Neural cell (in vitro differentiated cells): ENCODE results near the gene DCXR. TPM values are rescaled to one million over a fixed set of nuclear protein-coding genes. Genes with fewer than 3 reads are reported as not detected.
"Not testable (repeated sequence)": the region's sequence is repeated elsewhere in the genome, so short reads cannot be mapped to it uniquely, and the experiment has no call there.

Experiments
- H2AFZ ChIP-seq: fragments of 200-600, 300-800 bp; sonication (generic), shearing (Covaris generic); 2 replicates; pipeline ENCODE4 v1.6.0; 2014; ENCODE audit warnings: low read depth, mild to moderate bottlenecking, antibody characterized with exemption, low read length, moderate library complexity
- H3F3A ChIP-seq: fragments of 200-600 bp; shearing (Covaris generic); 2 replicates; pipeline ENCODE4 v1.6.1; 2016; ENCODE audit warnings: mild to moderate bottlenecking, moderate library complexity, mixed read lengths, antibody characterized with exemption, low read length; ENCODE audit not compliant: insufficient read depth, poor library complexity, severe bottlenecking
- H3K27ac ChIP-seq: fragments of 200-600, 300-800 bp; sonication (generic), shearing (Covaris generic); 2 replicates; pipeline ENCODE4 v1.5.1; 2014; ENCODE audit warnings: mild to moderate bottlenecking, low read length, moderate library complexity
- H3K27me3 ChIP-seq: fragments of 300-800, 200-600 bp; sonication (generic), shearing (Covaris generic); 2 replicates; pipeline ENCODE4 v1.6.0; 2014; ENCODE audit warnings: mild to moderate bottlenecking, low read depth, low read length, moderate library complexity; ENCODE audit not compliant: insufficient read depth
- H3K36me3 ChIP-seq: fragments of 300-800, 200-600 bp; sonication (generic), shearing (Covaris generic); 2 replicates; pipeline ENCODE4 v1.5.1; 2014; ENCODE audit warnings: mild to moderate bottlenecking, antibody characterized with exemption, low read length, moderate library complexity; ENCODE audit not compliant: insufficient read depth
- H3K4me2 ChIP-seq: fragments of 300-800, 200-600 bp; sonication (generic), shearing (Covaris generic); 2 replicates; pipeline ENCODE4 v1.6.0; 2014; ENCODE audit warnings: mild to moderate bottlenecking, low read length
- H3K4me3 ChIP-seq: fragments of 300-800, 200-600 bp; sonication (generic), shearing (Covaris generic); 2 replicates; pipeline ENCODE4 v1.5.1; 2014; ENCODE audit warnings: mild to moderate bottlenecking, low read length, moderate library complexity
- H3K79me2 ChIP-seq: fragments of 200-600 bp; shearing (Covaris generic); replicated peaks from 2 replicates; pipeline ENCODE4 v1.6.0; 2014; ENCODE audit warnings: mild to moderate bottlenecking, low read length, moderate library complexity; ENCODE audit not compliant: insufficient read depth
- H3K9ac ChIP-seq: fragments of 300-800, 200-600 bp; sonication (generic), shearing (Covaris generic); 2 replicates; pipeline ENCODE4 v1.6.1; 2016; ENCODE audit warnings: mild to moderate bottlenecking, low read length, mixed read lengths
- H3K9me2 ChIP-seq: fragments of 200-600 bp; shearing (Covaris generic); 2 replicates; pipeline ENCODE4 v1.6.1; 2016; ENCODE audit warnings: mild to moderate bottlenecking, low read length, mixed read lengths; ENCODE audit not compliant: insufficient read depth
- H3K9me3 ChIP-seq: fragments of 200-600, 300-800 bp; sonication (generic), shearing (Covaris generic); 2 replicates; pipeline ENCODE4 v1.6.1; 2016; ENCODE audit warnings: mild to moderate bottlenecking, mixed run types, low read length, moderate library complexity, mixed read lengths
- H4K20me1 ChIP-seq: fragments of 200-600 bp; shearing (Covaris generic); 2 replicates; pipeline ENCODE4 v1.6.1; 2016; ENCODE audit warnings: mild to moderate bottlenecking, mixed run types; ENCODE audit not compliant: insufficient read depth
- EP300 ChIP-seq: fragments of 450-650 bp; conservative IDR thresholded peaks from 2 replicates; pipeline ENCODE4 v1.6.1; 2014; ENCODE audit warnings: antibody characterized with exemption, mild to moderate bottlenecking, moderate library complexity; ENCODE audit not compliant: poor library complexity, severe bottlenecking
- MXI1 ChIP-seq: fragments of 450-650 bp; conservative IDR thresholded peaks from 2 replicates; pipeline ENCODE4 v1.6.1; 2014; ENCODE audit warnings: antibody characterized with exemption, mild to moderate bottlenecking; ENCODE audit not compliant: poor library complexity, severe bottlenecking
- POLR2AphosphoS5 ChIP-seq: IDR thresholded peaks from 2 replicates; pipeline ENCODE4 v1.6.1; 2012
- RAD21 ChIP-seq: fragments of 450-650 bp; conservative IDR thresholded peaks from 2 replicates; pipeline ENCODE4 v1.6.1; 2014; ENCODE audit warnings: antibody characterized with exemption, mild to moderate bottlenecking, moderate library complexity
- SMC3 ChIP-seq: fragments of 450-650 bp; conservative IDR thresholded peaks from 2 replicates; pipeline ENCODE4 v1.6.1; 2014; ENCODE audit warnings: antibody characterized with exemption, mild to moderate bottlenecking, moderate library complexity; ENCODE audit not compliant: poor library complexity
- TAF1 ChIP-seq: IDR thresholded peaks from 2 replicates; pipeline ENCODE4 v1.6.1; 2012; ENCODE audit warnings: low read depth
- polyA plus RNA-seq: library from polyadenylated mRNA; depleted of rRNA; stranded (reverse); fragments of >200 nt; gene quantifications from 2 replicates; pipeline ENCODE4 v1.2.3, GENCODE V29; 2014
- TF ChIP-seq, protein P1 (sequence below): IDR thresholded peaks from 2 replicates; pipeline ENCODE4 v1.6.1; 2012; ENCODE audit warnings: borderline replicate concordance
- TF ChIP-seq, protein P2 (sequence below): fragments of 450-650 bp; IDR thresholded peaks from 2 replicates; pipeline ENCODE4 v1.5.1; 2014; ENCODE audit warnings: antibody characterized with exemption, mild to moderate bottlenecking, moderate library complexity; ENCODE audit not compliant: poor library complexity, severe bottlenecking

Gene DCXR
- polyA plus RNA-seq, 1 donor from 2014 or later: 129 TPM

DNA sequence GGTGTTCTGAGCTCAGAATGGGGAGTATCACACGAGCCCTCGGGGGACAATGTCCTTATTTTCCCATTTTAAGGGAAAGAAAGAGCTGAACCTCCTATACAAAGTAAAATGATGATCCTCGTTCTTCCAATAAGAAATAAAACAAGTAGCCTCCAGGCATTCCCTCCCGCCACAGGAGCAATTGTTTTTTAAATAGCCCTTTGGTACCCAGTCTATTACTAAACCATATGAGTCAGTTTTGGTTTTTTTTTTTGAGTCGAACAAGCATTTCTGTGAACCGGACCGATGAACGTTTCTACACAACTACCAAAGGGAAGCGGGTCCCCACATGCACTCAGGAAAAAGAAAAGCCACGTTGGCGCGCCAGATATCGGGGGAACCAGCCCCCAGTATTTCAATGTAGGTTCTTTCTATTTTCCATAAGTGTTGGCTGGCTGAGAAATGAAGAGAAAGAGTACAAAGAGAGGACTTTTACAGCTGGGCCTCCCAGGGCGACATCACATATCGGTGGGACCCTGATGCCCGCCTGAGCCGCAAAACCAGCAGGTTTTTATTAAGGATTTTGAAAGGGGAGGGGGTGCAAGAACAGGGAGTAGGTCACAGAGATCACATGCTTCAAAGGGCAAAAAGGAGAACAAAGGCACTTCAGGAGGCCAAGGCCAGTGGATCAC is 3.8 kb upstream of the DCXR start:
- no peaks in the 10 kb centered on the region for H3K79me2 ChIP-seq
- no peak overlapping the region for H3K4me3 ChIP-seq
- H3K9me3 ChIP-seq: no peaks in the 10 kb centered on the region
- H3K4me2 ChIP-seq: no peak overlapping the region
- H3K9ac ChIP-seq: no peak overlapping the region
- TF ChIP-seq RAD21 (no peak), MXI1 (no peak), TAF1 (no peak), POLR2AphosphoS5 (no peak)
- TF ChIP-seq, protein P1, sequence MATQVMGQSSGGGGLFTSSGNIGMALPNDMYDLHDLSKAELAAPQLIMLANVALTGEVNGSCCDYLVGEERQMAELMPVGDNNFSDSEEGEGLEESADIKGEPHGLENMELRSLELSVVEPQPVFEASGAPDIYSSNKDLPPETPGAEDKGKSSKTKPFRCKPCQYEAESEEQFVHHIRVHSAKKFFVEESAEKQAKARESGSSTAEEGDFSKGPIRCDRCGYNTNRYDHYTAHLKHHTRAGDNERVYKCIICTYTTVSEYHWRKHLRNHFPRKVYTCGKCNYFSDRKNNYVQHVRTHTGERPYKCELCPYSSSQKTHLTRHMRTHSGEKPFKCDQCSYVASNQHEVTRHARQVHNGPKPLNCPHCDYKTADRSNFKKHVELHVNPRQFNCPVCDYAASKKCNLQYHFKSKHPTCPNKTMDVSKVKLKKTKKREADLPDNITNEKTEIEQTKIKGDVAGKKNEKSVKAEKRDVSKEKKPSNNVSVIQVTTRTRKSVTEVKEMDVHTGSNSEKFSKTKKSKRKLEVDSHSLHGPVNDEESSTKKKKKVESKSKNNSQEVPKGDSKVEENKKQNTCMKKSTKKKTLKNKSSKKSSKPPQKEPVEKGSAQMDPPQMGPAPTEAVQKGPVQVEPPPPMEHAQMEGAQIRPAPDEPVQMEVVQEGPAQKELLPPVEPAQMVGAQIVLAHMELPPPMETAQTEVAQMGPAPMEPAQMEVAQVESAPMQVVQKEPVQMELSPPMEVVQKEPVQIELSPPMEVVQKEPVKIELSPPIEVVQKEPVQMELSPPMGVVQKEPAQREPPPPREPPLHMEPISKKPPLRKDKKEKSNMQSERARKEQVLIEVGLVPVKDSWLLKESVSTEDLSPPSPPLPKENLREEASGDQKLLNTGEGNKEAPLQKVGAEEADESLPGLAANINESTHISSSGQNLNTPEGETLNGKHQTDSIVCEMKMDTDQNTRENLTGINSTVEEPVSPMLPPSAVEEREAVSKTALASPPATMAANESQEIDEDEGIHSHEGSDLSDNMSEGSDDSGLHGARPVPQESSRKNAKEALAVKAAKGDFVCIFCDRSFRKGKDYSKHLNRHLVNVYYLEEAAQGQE: no peak
- H3F3A ChIP-seq: peaks cover 8% of the 10 kb centered on the region
- H3K27ac ChIP-seq: no peak overlapping the region
- H3K36me3 ChIP-seq: no peaks in the 10 kb centered on the region
- H3K27me3 ChIP-seq: no peaks in the 10 kb centered on the region
- H3K9me2 ChIP-seq: no peaks in the 10 kb centered on the region
- no peaks in the 10 kb centered on the region for H4K20me1 ChIP-seq
- no peak overlapping the region for H2AFZ ChIP-seq

DNA sequence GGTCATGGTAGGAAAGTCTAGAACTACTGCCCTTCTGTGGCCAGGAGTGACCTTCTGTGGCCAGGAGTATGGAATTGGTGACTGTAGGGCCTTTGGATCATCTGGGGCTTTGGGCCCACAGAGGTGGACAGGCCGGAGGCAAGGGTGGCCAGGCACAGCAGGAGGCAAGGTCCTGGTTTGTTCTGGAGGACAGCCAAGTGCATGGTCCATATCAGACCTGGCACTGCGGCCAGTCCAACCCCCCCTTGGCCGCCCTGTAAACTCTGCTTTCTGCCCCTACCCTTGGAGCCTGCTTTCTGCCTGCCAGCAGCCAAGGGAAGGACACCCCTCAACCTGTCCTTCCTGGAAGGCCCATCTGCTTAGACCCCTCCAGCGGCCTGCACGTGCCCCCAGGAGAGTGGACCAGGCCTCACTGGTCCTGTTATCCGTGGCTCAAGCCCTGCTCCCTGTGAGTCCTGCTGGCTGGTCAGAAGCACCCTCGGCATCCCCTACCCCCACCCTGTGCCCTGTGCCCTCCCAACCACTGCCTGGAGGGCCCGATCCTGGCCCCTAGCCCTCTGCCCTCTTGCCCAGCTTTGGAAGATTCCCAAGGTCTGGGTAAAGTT is 2.3 kb upstream of the DCXR start:
- no peaks in the 10 kb centered on the region for H3K36me3 ChIP-seq
- no peak overlapping the region for H3K4me2 ChIP-seq
- peaks cover 8% of the 10 kb centered on the region for H3F3A ChIP-seq
- H4K20me1 ChIP-seq: no peaks in the 10 kb centered on the region
- H3K9me2 ChIP-seq: no peaks in the 10 kb centered on the region
- H3K9me3 ChIP-seq: no peaks in the 10 kb centered on the region
- no peaks in the 10 kb centered on the region for H3K79me2 ChIP-seq
- H3K27me3 ChIP-seq: no peaks in the 10 kb centered on the region
- TF ChIP-seq POLR2AphosphoS5 (no peak), RAD21 (no peak), MXI1 (no peak), EP300 (no peak), SMC3 (no peak), TAF1 (no peak)
- TF ChIP-seq, protein P1: no peak
- TF ChIP-seq, protein P2, sequence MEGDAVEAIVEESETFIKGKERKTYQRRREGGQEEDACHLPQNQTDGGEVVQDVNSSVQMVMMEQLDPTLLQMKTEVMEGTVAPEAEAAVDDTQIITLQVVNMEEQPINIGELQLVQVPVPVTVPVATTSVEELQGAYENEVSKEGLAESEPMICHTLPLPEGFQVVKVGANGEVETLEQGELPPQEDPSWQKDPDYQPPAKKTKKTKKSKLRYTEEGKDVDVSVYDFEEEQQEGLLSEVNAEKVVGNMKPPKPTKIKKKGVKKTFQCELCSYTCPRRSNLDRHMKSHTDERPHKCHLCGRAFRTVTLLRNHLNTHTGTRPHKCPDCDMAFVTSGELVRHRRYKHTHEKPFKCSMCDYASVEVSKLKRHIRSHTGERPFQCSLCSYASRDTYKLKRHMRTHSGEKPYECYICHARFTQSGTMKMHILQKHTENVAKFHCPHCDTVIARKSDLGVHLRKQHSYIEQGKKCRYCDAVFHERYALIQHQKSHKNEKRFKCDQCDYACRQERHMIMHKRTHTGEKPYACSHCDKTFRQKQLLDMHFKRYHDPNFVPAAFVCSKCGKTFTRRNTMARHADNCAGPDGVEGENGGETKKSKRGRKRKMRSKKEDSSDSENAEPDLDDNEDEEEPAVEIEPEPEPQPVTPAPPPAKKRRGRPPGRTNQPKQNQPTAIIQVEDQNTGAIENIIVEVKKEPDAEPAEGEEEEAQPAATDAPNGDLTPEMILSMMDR: no peak
- no peak overlapping the region for H2AFZ ChIP-seq
- no peak overlapping the region for H3K4me3 ChIP-seq
- H3K27ac ChIP-seq: no peak overlapping the region
- H3K9ac ChIP-seq: no peak overlapping the region

DNA sequence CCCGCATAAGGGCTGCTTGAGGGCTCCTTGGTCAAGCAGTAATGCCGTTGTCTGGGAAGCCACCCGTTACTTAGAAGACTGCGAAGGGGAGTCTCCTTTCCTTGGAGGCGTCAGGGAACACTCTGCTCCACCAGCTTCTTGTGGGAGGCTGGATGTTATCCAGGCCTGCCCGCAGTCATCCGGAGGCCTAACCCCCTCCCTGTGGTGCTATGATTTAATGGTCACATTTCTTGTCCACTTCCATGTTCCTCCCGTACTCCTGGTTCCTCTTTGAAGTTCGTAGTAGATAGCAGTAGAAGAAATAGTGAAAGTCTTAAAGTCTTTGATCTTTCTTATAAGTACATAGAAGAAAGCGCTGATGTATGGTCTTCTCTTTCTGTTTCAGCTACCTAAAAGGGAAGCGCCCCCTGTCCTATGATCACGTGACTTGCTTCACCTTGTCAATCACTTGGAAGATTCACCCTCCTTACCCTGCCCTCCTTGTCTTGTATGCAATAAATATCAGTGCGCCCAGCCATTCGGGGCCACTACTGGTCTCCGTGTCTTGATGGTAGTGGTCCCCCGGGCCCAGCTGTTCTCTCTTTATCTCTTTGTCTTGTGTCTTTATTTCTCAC is 1.4 kb upstream of the DCXR start:
- not testable (repeated sequence) for H3K4me3 ChIP-seq, H3K27me3 ChIP-seq, H3K27ac ChIP-seq, H3K36me3 ChIP-seq, H3K79me2 ChIP-seq, H3K9me2 ChIP-seq, H2AFZ ChIP-seq, H3K4me2 ChIP-seq, H3K9me3 ChIP-seq, H4K20me1 ChIP-seq, H3K9ac ChIP-seq, H3F3A ChIP-seq
